SK-N-SH (cell line): Measurements from ENCODE around the gene SLC8A1. TPM values are rescaled to one million over a fixed set of nuclear protein-coding genes. Genes with fewer than 3 reads are reported as not detected.
A peak's percentile ranks its signal among the peaks of the same experiment; 100 is the strongest.

Experiments used
- CTCF ChIA-PET: fragments of 300-600, 350-600 bp; formaldehyde crosslinking; extraction: SDS; loops from one replicate; lab custom pipeline; 2021; lab: Yijun Ruan, JAX
- POLR2A ChIA-PET: fragments of 350-600 bp; sonication (Branson Sonifier 250); formaldehyde crosslinking; extraction: SDS; loops from one replicate; lab custom pipeline; 2020; ENCODE audit warnings: antibody characterized with exemption, inconsistent platforms; lab: Yijun Ruan, JAX
- DNase-seq: peaks from one replicate; pipeline ENCODE4 v3.0.0; 2012
- H2AFZ ChIP-seq: fragments of 200-600 bp; sonication (generic); 2 replicates; pipeline ENCODE4 v1.8.1; 2016; ENCODE audit warnings: antibody characterized with exemption, mild to moderate bottlenecking, low read depth
- H3F3A ChIP-seq: fragments of 200-600 bp; sonication (generic); replicated peaks from 2 replicates; pipeline ENCODE3; 2016; ENCODE audit warnings: antibody characterized with exemption, mild to moderate bottlenecking; ENCODE audit not compliant: insufficient read depth
- H3K27ac ChIP-seq, 2 experiments: fragments of 200-500 bp in 1 of 2; fragments of 200-600 bp in 1 of 2; sonication (Bioruptor generic) in 1 of 2; sonication (generic), shearing (Covaris generic) in 1 of 2; 2 replicates each; pipeline versions ENCODE4 v1.5.1 to v1.6.1; 2014 to 2016; ENCODE audit warnings: low read depth in 2 of 2, inconsistent platforms in 1 of 2, low read length in 1 of 2, mild to moderate bottlenecking in 1 of 2, mixed read lengths in 1 of 2
- H3K27me3 ChIP-seq: fragments of 200-600 bp; sonication (generic), shearing (Covaris generic); 2 replicates; pipeline ENCODE4 v1.6.1; 2016; ENCODE audit warnings: mixed run types; ENCODE audit not compliant: insufficient read depth
- H3K36me3 ChIP-seq, 2 experiments: fragments of 200-500 bp in 1 of 2; fragments of 200-600 bp in 1 of 2; sonication (Bioruptor generic) in 1 of 2; sonication (generic) in 1 of 2; replicated peaks in 1 of 2; 2 replicates each; pipeline versions ENCODE3 to v1.5.1; 2014 to 2016; ENCODE audit warnings: low read length in 1 of 2, mild to moderate bottlenecking in 1 of 2; ENCODE audit not compliant: insufficient read depth in 2 of 2, control insufficient read depth in 1 of 2
- H3K4me1 ChIP-seq, 2 experiments: fragments of 200-500 bp in 1 of 2; fragments of 200-600 bp in 1 of 2; sonication (Bioruptor generic) in 1 of 2; sonication (generic), shearing (Covaris generic) in 1 of 2; 2 replicates each; pipeline versions ENCODE4 v1.5.1 to v1.6.1; 2014 to 2016; ENCODE audit warnings: low read depth in 1 of 2, low read length in 1 of 2, mixed run types in 1 of 2; ENCODE audit not compliant: insufficient read depth in 2 of 2, control insufficient read depth in 1 of 2
- H3K4me2 ChIP-seq: fragments of 200-600 bp; sonication (generic), shearing (Covaris generic); 2 replicates; pipeline ENCODE4 v1.6.1; 2017; ENCODE audit warnings: mixed run types
- H3K4me3 ChIP-seq, 2 experiments: fragments of 200-500 bp in 1 of 2; fragments of 200-600 bp in 1 of 2; sonication (Bioruptor generic) in 1 of 2; sonication (generic), shearing (Covaris generic) in 1 of 2; 2 replicates each; pipeline versions ENCODE4 v1.5.1 to v1.8.1; 2014 to 2016; ENCODE audit warnings: low read depth in 2 of 2, inconsistent platforms in 1 of 2, low read length in 1 of 2, mild to moderate bottlenecking in 1 of 2, mixed read lengths in 1 of 2, moderate library complexity in 1 of 2
- H3K79me2 ChIP-seq: fragments of 200-600 bp; sonication (generic); 2 replicates; pipeline ENCODE4 v1.8.1; 2017; ENCODE audit warnings: mild to moderate bottlenecking; ENCODE audit not compliant: insufficient read depth
- H3K9ac ChIP-seq: fragments of 200-600 bp; sonication (generic); 2 replicates; pipeline ENCODE4 v1.6.1; 2017; ENCODE audit warnings: mixed run types
- H3K9me2 ChIP-seq: fragments of 200-600 bp; sonication (generic); 2 replicates; pipeline ENCODE4 v1.6.1; 2017; ENCODE audit warnings: mixed run types
- H3K9me3 ChIP-seq: fragments of 200-600 bp; sonication (generic); 2 replicates; pipeline ENCODE4 v1.6.1; 2017; ENCODE audit warnings: mixed run types, mild to moderate bottlenecking, moderate library complexity
- H4K20me1 ChIP-seq: fragments of 200-600 bp; sonication (generic); 2 replicates; pipeline ENCODE4 v1.6.1; 2017; ENCODE audit warnings: mild to moderate bottlenecking, mixed run types; ENCODE audit not compliant: insufficient read depth
- CTCF ChIP-seq: fragments of 200-600 bp; sonication (generic); IDR thresholded peaks from 2 replicates; pipeline ENCODE4 v1.6.1; 2017; ENCODE audit warnings: antibody characterized with exemption, mild to moderate bottlenecking, moderate library complexity
- ELF1 ChIP-seq: IDR thresholded peaks from 2 replicates; pipeline ENCODE4 v1.4.0; 2012
- EZH2phosphoT487 ChIP-seq: fragments of 200-600 bp; sonication (generic); IDR thresholded peaks from 2 replicates; pipeline ENCODE4 v1.6.1; 2017; ENCODE audit warnings: low read depth, mixed run types, mild to moderate bottlenecking, antibody characterized with exemption, moderate library complexity, borderline replicate concordance
- FOXJ3 ChIP-seq: sonication (generic); formaldehyde crosslinking; IDR thresholded peaks from 2 replicates; pipeline ENCODE4 v1.5.1; 2020; ENCODE audit warnings: mild to moderate bottlenecking, missing genetic modification reagents
- JUND ChIP-seq: IDR thresholded peaks from 2 replicates; pipeline ENCODE4 v1.4.0; 2012
- MEF2A ChIP-seq: IDR thresholded peaks from 2 replicates; pipeline ENCODE4 v1.4.0; 2012; ENCODE audit warnings: low read depth, borderline replicate concordance
- NRF1 ChIP-seq: IDR thresholded peaks from 2 replicates; pipeline ENCODE4 v1.6.1; 2012; ENCODE audit warnings: low read depth, mild to moderate bottlenecking, low read length
- POLR2AphosphoS5 ChIP-seq: IDR thresholded peaks from 2 replicates; pipeline ENCODE4 v1.6.1; 2012; ENCODE audit warnings: low read depth, low read length
- RCOR1 ChIP-seq: fragments of 150-350 bp; IDR thresholded peaks from 2 replicates; pipeline ENCODE4 v1.6.1; 2017; ENCODE audit warnings: antibody characterized with exemption, low read length
- RFX5 ChIP-seq: IDR thresholded peaks from 2 replicates; pipeline ENCODE4 v1.6.1; 2012; ENCODE audit warnings: mild to moderate bottlenecking, improper control_type of control experiment, low read length
- SMC3 ChIP-seq: IDR thresholded peaks from 2 replicates; pipeline ENCODE4 v1.6.1; 2012; ENCODE audit warnings: low read depth, low read length, improper control_type of control experiment
- TCF12 ChIP-seq: IDR thresholded peaks from 2 replicates; pipeline ENCODE4 v1.4.0; 2012
- WGBS: methylation state at CpG from one replicate; pipeline ENCODE4 v1.1.6; 2017; ENCODE audit warnings: low lambda C conversion rate; 5-methylcytosine and 5-hydroxymethylcytosine counted together
- polyA plus RNA-seq, 3 experiments: library from polyadenylated mRNA; depleted of rRNA; stranded (reverse); fragments of >200 nt; gene quantifications; 2 replicates each; pipeline ENCODE4 v1.2.3, GENCODE V29; 2012
- TF ChIP-seq, protein P1 (sequence below): IDR thresholded peaks from 2 replicates; pipeline ENCODE4 v1.4.0; 2012; ENCODE audit warnings: low read depth
- TF ChIP-seq, protein P2 (sequence below): IDR thresholded peaks from 2 replicates; pipeline ENCODE4 v1.6.1; 2012; ENCODE audit warnings: mild to moderate bottlenecking, low read depth, low read length, moderate library complexity

Gene SLC8A1
- polyA plus RNA-seq, 1 of the 3 experiments (the other 2 are of a cell fraction): 3.2 TPM

- no peaks in the 10 kb centered on the region for H3K27me3 ChIP-seq
- no peaks in the 10 kb centered on the region for H3K9me2 ChIP-seq
- peaks cover 0 to 43% of the 10 kb centered on the region in 2 experiments; a peak in 2 of 4 replicates for H3K4me1 ChIP-seq
- H3K9ac ChIP-seq: no peak overlapping the region
- no peaks in the 10 kb centered on the region for H4K20me1 ChIP-seq
- H2AFZ ChIP-seq: no peak overlapping the region
- H3F3A ChIP-seq: peaks cover 7% of the 10 kb centered on the region
- TF ChIP-seq TCF12 (no peak), SMC3 (no peak), JUND (no peak), CTCF (no peak), RFX5 (no peak), NRF1 (no peak)
- TF ChIP-seq, protein P1, sequence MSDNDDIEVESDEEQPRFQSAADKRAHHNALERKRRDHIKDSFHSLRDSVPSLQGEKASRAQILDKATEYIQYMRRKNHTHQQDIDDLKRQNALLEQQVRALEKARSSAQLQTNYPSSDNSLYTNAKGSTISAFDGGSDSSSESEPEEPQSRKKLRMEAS: no peak
- H3K79me2 ChIP-seq: no peaks in the 10 kb centered on the region
- ChIA-PET POLR2A (no interaction called here), CTCF (interaction anchor here (0.6 to 0.9 kb wide), 3 partner anchors 217 to 1351 kb away, joined by 3 to 4 read pairs (median 3); no protein-coding TSS in a partner anchor)
- no peaks in the 10 kb centered on the region for H3K9me3 ChIP-seq
- no peaks in the 10 kb centered on the region for H3K36me3 ChIP-seq
- no peak for DNase-seq
- H3K4me2 ChIP-seq: no peak overlapping the region
- no peak overlapping the region for H3K4me3 ChIP-seq
- WGBS: 95% methylated on average over 5 of the region's 5 CpGs
- H3K27ac ChIP-seq: peak overlapping the region in 1 of 2 experiments; percentile 47; a peak in 1 of 4 replicates
These were observed 103.9 kb downstream of the SLC8A1 start for GRCh38 chr2:40348038-40348437.

- no peak for DNase-seq
- Histone ChIP-seq H3K27me3 (no peaks in the 10 kb centered on the region), H3F3A (peaks cover 7% of the 10 kb centered on the region), H3K9me3 (no peaks in the 10 kb centered on the region), H3K4me3 (no peak overlapping the region), H4K20me1 (no peaks in the 10 kb centered on the region), H3K27ac (peak overlapping the region; percentile 17 to 24; a peak in 3 of 4 replicates), H3K79me2 (no peaks in the 10 kb centered on the region), H2AFZ (no peak overlapping the region), H3K36me3 (no peaks in the 10 kb centered on the region), H3K9me2 (no peaks in the 10 kb centered on the region), H3K4me1 (peaks cover 0 to 35% of the 10 kb centered on the region in 2 experiments; a peak in 2 of 4 replicates), H3K4me2 (peak overlapping the region; percentile 11), H3K9ac (no peak overlapping the region)
- POLR2A ChIA-PET: no interaction called here
- CTCF ChIA-PET: no interaction called here
- 90% methylated on average over 3 of the region's 3 CpGs for WGBS
- TF ChIP-seq MEF2A (no peak), ELF1 (no peak), EZH2phosphoT487 (no peak), POLR2AphosphoS5 (no peak), RCOR1 (no peak), FOXJ3 (no peak), RFX5 (no peak)
- TF ChIP-seq, protein P1: no peak
- TF ChIP-seq, protein P2, sequence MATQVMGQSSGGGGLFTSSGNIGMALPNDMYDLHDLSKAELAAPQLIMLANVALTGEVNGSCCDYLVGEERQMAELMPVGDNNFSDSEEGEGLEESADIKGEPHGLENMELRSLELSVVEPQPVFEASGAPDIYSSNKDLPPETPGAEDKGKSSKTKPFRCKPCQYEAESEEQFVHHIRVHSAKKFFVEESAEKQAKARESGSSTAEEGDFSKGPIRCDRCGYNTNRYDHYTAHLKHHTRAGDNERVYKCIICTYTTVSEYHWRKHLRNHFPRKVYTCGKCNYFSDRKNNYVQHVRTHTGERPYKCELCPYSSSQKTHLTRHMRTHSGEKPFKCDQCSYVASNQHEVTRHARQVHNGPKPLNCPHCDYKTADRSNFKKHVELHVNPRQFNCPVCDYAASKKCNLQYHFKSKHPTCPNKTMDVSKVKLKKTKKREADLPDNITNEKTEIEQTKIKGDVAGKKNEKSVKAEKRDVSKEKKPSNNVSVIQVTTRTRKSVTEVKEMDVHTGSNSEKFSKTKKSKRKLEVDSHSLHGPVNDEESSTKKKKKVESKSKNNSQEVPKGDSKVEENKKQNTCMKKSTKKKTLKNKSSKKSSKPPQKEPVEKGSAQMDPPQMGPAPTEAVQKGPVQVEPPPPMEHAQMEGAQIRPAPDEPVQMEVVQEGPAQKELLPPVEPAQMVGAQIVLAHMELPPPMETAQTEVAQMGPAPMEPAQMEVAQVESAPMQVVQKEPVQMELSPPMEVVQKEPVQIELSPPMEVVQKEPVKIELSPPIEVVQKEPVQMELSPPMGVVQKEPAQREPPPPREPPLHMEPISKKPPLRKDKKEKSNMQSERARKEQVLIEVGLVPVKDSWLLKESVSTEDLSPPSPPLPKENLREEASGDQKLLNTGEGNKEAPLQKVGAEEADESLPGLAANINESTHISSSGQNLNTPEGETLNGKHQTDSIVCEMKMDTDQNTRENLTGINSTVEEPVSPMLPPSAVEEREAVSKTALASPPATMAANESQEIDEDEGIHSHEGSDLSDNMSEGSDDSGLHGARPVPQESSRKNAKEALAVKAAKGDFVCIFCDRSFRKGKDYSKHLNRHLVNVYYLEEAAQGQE: no peak
These were observed 105.1 kb downstream of the SLC8A1 start for GRCh38 chr2:40346535-40347354.
